ENCODE measurements around the gene SLC8A1. TPM values are rescaled to one million over a fixed set of nuclear protein-coding genes. Genes with fewer than 3 reads are reported as not detected.

The SLC8A1 gene
- polyA plus RNA-seq, 1 donor = 7.2 TPM

DNA sequence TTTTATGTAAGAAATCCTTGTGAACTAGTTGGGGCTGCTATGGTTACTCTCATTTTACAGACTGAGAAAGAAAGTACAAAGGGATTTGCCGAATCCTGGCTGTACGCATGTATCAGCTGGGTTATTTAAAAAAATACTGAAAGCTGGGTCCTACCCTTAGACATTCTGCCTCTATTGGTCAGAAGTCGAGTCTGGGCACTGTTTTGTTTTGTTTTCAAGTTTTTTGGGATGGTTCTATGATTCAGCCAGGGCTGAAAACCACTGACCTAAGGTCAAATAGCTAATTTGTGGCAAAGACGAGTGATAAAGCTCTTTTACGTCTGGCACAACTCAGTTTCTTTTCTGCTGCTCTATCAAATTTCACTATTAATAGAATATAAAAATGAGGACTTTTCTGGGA lies 5.9 kb upstream of the SLC8A1 start:
- DNase-seq = no peak

DNA sequence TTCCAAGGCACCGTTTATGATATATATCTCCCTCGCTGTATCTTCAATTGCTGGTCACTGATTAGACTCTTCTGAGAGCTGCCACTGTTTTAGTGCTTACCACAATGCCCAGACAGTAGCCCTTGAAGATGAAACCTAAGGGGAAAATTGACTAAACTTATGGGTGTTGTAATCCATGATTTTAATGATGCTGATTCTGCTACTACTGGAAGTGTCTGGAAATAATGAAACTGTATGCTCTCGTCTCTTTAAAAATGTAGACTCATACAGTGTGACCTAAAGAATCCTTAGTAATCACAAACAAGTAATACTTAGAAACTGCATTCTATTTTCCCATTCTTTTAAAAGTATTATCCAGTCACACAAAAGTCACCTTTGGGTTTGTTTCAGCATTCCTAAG lies 5.5 kb upstream of the SLC8A1 start:
- DNase-seq = no peak

DNA sequence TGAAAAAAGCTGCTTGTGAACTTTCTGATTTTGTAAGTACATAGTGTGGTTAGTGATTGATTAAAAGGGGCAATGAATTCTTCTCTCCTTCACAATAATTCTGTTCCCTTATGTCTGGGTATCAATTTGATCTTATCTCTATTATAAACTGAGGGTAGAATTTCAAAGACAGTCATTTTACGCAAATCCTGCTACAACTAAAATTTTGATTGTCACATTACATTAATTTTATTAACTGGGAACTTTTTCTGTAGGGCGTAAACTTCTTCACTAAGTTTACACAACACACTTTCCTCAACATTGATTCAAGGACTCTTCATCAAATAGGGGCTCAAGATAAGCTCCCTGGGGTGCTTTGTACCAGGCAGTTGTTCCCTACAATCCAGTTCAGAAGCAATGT lies 5.0 kb upstream of the SLC8A1 start:
- DNase-seq = no peak

DNA sequence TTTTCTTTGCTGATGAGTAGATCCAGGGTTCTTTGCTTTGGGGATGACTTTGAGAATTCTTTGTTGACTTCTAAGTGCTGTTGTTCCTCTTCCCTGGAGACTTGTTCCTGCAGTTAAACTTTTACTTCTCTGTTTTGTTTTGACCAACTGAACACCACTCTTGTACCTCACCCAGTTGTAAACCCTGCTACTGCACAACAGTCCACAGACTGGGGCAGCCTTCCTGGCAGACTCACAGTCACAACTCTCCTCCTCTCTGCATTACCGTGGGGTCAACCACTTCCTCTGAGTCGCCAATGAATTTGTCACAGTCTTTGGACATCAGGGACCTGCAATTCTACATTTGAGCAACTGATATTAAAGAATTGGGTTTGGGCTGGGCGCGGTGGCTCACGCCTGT lies 3.8 kb upstream of the SLC8A1 start:
- DNase-seq = no peak

DNA sequence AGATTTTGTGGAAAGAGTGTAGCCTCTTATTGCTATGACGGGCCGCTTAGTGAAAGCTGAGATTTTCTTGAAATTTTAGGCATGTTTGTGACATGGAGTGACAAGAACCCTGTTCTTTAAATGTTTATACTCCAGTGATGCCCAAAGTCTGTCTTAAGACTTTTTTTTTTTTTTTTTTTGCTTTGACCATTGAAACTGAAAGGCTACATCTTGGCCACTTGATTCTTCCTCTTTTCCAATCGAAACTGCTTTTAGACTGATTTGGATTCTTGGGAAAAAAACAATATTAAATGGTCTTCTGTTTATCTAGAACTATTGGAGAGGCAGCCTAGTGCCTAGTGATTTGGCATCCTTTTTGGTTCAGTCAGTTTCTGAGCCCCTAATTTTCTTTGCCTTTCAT lies 2.4 kb upstream of the SLC8A1 start:
- DNase-seq = no peak

DNA sequence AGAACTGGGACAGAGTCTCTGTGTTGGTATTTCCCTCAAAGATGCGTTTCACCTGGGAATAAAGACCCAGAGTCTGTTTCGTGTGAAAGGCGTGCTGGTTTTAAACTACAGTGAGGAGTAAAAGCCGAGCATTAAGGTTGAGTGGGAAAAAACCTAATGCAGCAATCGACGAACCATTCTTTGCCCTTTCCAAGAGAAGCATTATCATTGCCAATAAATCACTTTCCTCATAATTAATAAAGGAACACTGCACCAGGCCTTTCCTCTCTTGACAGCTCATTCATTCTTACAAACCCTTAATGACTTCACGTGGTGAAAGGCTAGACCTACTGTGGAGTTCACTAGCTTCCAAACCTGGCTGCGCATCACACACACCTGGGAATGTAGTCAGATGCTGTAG lies 896 bp upstream of the SLC8A1 start:
- no peak for DNase-seq

DNA sequence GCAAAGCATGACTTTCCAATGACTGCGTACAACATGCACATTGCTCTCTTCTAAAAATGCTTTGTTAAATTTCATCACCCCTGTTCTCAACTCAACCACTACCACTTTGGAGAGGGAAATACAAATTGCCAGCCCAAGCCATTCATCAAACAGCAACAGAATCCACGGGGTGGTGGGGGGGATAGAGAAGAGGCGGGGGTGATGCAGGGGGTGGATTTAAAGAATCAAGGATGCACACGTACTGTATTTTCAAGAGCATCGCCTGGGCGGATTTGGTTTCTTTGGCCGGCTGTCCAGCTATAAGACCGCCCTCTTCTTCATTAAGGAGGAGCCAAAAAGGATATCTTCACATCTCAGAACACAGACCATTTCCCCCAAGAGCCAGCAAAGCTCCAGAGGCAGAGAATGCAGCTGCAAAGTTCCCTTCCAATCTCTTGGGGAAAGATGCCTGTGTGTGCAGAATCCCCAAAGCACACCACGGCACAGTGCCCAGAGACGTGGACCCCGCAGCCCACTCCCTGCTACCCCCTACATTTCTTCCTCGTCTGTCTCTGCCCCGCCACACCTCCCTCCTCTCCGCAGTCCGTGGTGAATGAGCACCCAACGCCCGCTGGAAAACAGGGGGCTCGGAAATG lies 977 bp downstream of the SLC8A1 start:
- peak; percentile 75 for DNase-seq

DNA sequence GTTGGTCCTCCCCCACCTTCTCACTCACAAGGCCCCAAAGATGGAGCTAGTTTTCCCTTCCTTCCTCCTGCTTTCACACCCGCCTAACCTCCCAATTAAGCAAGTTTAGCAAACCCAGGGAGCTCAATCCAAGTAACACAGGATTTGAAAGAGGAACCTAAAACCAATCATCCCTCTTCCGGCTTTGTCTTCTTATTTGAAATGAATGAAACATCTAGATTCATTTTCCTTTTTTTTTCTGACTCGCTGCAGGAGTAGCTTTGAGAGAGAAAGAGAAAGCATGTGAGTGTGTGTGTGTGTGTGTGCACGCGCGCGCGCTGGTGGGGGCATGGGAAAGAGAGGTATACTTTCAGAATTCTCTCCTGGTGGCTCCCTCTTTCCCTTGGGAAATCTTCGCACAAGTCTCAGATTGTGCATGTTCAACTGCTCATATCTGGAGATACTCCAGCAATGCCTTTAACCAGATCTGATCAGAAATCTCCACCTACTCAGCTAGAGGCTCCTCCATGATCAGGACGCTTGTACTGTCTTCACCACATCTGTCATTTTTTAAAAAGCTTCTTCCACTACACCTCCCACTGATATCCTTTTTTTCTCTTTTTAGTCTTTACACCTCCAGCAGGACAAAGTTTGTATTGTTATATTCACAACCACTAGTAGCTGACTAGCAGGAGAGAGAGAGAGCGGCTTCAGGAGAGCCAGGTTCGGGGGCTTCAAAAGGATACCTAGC lies 1.7 kb downstream of the SLC8A1 start:
- peak; percentile 52 for DNase-seq

DNA sequence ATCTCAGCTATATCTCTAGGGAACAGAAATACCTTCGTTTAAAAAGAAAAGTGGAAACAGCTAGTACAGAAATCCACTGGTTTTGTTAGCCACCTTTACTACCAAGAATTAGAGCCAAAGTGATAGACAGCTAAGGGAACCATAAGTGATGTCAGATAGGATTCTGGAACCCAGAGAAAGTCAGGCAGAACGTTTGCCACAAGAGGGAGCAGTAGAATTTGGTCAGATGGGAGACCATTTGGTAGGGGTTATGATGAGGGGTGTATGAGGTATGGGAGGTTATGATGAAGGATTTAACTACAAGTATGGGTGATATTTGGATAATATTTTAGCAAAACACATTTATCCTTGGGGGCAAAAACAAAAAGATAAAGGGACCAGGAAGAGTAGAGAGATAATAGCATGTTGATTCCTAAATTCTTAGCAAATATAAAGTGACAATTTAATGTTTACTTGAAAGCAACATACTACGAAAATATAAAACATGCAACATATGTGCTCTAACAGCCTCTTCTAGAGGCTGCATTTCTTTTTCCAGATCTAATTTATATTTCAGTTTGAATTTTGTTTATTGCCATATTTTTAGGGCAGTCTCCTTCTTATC lies 3.3 kb downstream of the SLC8A1 start:
- DNase-seq = no peak

DNA sequence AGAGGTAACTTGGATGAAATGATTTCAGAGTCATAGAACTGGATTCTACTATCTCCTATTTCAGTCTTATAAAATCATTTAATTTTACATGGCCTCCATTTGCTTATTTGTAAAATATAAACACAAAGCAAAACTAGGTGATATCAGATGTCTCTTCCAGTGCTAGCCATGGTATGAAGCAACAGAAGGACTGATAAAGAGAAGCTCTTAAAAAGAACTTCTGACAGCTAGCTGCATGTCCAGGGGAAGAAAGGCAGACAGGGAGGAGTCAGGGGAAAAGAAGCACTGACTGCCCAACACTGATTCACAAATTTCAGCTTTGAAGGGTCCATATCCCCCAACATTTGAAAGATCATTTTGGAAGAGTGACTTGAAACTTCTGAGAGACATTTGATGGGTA lies 6.4 kb downstream of the SLC8A1 start:
- no peak for DNase-seq

DNA sequence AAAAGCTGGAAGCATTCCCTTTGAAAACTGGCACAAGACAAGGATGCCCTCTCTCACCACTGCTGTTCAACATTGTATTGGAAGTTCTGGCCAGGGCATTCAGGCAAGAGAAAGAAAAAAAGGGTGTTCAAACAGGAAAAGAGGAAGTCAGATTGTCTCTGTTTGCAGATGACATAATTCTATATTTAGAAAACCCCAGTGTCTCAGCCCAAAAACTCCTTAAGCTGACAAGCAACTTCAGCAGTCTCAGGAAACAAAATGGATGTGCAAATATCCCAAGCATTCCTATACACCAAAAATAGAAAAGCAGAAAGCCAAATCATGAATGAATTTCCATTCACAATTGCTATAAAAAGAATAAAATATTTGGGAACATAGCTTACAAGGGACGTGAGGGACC lies 11.1 kb downstream of the SLC8A1 start:
- no peak for DNase-seq

DNA sequence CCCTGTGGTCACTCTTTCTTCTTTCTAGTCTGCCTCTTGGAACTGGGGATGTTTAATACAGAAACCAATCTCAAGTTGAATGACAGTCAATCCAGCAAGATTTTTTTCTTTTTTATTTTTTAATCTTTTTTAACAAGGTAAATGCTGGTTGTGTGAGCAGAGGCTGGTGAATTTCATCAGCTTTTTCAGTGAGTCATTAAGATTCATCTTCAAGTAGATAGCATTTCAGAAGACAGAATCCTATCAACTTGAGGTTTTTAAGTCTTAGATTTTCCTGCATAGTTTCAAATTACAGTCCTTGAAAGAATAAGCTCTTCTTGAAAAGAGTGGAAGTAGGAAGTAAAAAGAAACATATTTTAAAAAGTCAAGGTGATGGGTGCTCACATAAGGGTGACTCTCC lies 12.4 kb downstream of the SLC8A1 start:
- no peak for DNase-seq

DNA sequence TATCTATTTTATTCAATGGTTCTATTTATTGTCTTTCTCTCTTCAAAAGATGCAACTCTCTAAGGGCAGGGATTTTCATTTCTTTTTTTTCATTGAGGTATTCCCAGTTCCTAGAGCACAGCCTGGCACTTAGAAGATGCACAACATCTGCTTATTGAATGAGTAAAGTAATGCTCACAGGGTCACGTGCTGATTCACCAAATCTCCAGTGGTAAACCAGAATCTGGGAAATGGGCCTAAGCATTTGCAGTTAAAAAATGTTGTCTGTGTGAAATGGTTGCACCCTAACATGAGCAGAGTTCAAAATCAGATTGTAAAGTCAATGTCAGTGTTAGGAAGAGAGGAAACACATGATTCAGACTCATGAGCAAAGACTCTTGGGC lies 15.8 kb downstream of the SLC8A1 start:
- no peak for DNase-seq

DNA sequence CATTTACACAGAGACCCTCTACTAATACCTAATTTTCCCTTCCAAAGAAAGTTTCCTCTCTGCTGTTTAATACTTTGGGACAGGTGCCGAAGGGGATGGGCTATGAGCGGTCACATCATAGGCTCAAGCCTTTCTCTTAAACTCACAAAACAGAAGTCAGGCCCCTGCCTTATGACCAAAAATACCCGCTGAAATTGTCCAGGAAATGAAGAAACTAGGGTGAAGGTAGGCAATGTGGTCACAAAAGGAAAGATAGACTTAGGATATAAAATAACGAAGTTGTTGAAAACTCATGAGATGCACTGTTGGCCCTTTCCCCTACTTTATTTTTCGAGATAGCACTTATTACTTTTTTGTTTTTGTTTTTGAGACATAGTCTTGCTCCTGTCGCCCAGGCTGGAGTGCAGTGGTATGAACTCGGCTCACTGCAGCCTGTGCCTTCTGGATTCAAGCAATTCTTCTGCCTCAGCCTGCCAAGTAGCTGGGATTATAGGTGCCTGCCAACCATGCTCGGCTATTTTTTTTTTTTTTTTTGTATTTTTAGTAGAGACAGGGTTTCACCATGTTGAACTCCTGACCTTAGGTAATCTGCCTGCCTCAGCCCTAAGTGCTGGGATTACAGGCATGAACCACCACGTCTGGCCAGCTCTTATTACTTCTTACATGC lies 16.3 kb downstream of the SLC8A1 start:
- DNase-seq = no peak

DNA sequence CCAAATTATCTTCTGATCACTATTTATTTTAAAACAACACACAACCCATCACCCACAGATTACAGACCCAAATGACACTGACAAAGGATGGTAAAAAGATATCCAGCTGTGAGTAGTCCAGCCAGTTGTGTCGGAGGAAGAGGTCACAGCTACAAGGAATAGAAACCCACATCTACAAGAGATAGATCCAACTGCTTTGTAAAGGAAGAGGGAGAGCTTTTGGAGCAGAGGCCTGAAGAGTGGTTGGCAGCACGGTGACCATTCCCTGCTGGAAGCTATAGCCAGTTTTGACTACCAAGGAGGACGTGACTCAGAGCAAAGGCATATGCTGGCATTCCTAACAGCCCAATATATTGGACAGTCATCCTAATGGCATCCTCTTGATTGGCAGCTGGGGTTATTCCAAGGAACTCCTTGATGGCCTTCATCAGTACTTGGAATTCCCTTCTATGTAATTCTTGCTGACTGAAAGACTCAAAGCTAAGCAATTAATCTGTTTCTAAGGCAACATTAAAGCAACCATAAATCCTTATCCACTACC lies 17.1 kb downstream of the SLC8A1 start:
- DNase-seq = no peak

DNA sequence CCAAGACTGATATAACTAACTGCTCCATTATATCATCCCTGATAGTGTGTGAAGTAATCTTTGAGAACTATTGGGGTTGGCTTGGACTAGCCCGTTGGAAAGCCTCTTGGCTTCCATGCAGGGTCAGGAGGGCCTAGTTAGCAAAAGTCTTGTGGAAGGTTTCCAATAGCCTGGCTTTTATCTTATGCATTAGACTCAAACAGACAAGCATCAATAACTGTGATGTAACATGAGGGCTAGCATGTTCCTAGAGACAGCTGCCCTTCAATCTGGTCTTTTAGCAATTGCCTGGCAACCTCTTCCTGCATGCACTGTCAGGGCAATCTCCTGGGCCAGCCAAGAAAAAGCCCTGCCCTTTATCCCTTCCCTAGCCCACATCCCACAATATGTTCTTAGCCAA lies 18.2 kb downstream of the SLC8A1 start:
- no peak for DNase-seq

DNA sequence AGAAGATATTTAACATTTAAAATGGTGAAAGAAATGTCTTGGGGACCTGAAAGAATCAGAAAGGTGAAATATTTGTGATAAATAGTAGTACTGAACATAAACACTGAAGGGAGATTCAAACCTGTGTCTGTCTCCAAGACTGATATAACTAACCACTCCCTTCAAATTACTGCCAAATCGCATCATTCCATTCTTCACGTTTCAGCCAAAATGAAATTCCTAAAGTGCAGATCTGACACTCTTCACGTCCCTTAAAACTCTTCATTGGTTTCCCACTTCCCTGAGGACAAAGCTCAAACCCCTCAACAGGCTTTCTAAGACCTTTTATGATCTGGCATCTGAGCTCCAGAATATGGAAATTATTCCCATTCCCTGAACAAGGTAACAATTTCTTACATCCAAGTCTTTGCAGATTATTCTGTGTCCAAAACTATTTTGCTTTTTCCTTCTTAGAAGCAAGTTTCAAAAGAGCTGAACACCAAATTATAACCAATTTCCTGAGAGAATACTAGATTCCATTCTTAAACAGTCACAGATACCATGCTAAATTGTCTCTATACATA lies 18.9 kb downstream of the SLC8A1 start:
- DNase-seq = no peak

DNA sequence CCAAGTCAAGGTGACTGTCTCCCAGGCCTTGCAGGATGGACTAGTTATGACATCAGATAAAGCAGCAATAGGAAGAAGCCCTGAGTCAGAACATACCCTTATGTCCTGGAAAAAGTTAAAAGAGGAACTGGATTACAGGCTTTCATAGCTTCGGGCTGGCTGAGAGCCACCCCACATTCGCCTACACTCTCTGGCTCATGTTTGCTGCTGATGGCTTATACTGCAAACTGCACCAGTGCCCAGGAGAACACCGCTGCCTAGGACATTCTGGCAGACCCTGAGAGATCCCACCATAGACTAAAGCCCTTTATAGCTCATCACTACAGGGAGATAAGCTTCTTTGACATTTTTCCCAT lies 20.3 kb downstream of the SLC8A1 start:
- DNase-seq = no peak

DNA sequence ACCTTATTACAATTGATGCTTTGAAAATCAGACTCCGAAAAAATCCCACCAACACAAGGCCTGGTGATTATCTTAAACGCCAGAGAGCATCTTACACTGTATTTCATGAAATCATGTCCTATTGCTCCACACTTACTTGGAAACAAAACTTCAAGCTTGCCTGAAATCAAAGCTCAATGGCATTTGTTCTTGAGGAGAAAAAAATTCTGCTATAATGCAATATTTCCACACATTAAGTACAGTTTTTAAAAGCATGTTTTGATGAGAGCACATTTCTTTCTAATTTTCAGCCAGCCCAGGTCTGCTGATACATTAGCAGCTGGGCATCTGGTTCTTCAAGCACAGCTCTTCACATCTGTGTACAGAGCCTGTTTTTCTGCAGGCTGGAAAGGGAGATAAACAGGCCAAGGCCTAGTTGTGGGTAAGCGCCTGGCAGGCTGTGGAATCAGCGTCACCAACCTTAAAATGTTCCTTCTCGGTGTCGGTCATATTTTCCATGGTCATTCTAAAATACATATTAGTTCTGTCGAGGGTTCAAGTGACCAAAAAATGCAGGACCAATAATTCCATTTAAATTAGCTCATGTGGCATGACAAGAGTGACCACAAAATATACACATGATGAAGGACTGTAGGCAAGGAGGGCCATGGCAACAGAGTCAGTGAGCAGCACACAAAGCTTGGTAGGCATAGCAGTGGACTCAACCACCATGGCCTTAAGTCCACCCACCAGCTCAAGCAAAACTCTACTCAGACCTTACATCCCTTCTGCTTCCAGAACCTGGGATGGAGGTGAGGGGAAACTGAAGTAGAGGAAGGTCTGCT lies 20.9 kb downstream of the SLC8A1 start:
- no peak for DNase-seq

DNA sequence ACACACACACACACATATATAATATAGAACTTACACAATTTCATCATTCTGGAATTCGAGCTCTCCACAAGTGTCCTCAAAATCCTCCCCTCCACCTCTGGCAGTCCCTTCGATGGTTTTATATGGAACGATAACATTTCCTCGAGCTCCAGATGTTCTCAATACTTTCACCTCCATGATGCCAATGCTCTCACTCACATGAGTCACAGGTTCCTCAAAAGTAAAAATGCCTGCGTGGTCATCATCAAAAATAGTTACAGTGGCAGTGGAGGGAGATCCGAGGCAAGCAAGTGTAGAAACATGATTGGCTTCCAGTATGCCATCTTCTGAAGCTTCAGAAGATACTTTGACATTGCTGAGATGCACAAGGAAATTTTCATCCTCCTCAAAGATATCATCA lies 23.5 kb downstream of the SLC8A1 start:
- no peak for DNase-seq

DNA sequence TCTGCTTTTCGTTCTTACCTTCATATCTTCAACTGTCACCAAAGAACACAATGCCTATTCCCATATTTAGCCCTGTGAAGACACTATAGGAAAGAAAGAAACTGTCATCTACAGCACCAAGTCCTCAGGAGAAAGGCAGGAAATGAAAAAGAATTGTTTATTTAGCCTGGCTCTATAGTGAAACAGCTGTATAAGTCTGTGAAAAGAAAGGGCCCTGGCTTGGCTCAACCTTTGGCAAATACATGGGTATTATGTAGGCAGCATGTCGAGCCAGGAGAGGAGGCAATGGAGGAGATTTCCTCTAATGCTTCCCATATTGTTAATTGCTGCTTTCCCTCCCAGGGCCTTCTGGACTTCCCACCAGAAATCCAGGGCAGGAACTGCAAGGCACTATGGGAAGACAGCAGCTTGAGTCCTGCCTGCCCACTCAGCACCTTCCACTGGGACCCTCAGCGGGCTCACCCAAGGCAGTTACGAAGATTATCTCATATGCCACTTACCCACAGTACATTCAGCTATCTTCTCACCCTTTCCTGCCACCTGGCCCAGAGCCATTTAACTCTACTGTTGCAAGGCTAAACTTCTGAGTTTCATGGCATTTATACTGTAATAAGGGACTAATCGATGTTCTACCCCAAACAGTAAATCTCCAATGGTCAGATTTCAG lies 30.1 kb downstream of the SLC8A1 start:
- DNase-seq = no peak

DNA sequence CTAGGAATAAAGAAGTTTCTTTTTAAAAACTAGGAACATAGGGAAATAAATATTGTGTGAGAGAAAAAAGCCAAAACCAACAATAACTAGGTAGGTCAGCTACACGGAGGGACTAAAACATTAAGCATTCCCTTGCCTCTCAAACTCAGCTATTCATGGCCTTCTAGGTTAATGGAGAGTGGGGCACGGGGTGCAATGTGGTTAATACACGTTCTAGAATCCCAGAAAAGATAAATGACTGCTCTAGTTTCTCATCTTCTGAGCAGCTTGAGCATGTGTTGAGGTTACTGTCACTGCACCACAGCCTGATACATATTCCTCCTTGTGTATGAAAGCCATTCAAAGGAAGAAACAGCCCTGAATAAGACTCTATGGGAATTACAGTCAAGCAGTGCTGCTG lies 31.4 kb downstream of the SLC8A1 start:
- DNase-seq = no peak
